HT1080 (cell line): ENCODE measurements around the gene NCOA5. TPM values are rescaled to one million over a fixed set of nuclear protein-coding genes. Genes with fewer than 3 reads are reported as not detected.

Source experiments
- DNase-seq: peaks from one replicate; pipeline ENCODE4 v3.0.0-alpha.2; 2015; ENCODE audit warnings: low read depth
- total RNA-seq: library from RNA; depleted of rRNA; stranded (reverse); fragments of >200 nt; shearing (Covaris generic); gene quantifications from 2 replicates; pipeline ENCODE4 v1.2.3, GENCODE V29; 2014

The NCOA5 gene
- total RNA-seq, 1 experiment from 2014 or later: 24.7 TPM

- DNase-seq: no peak
Measured at GRCh38 chr20:46063151-46063550, 26.6 kb downstream of the NCOA5 start.

GRCh38 chr20:46062621-46063020 lies 27.1 kb downstream of the NCOA5 start:
- no peak for DNase-seq

GRCh38 chr20:46062151-46062550 lies 27.6 kb downstream of the NCOA5 start:
- no peak for DNase-seq

- DNase-seq: no peak
Measured at GRCh38 chr20:46060975-46061374, 28.8 kb downstream of the NCOA5 start.

GRCh38 chr20:46060301-46060881 lies 29.4 kb downstream of the NCOA5 start:
- DNase-seq: peak; percentile 53

- DNase-seq: no peak
Measured at GRCh38 chr20:46058599-46059281, 31.0 kb downstream of the NCOA5 start.

- DNase-seq: no peak
Measured at GRCh38 chr20:46057856-46058598, 31.7 kb downstream of the NCOA5 start.

GRCh38 chr20:46056970-46057855 lies 32.5 kb downstream of the NCOA5 start:
- no peak for DNase-seq

GRCh38 chr20:46056027-46056833 lies 33.5 kb downstream of the NCOA5 start:
- DNase-seq: no peak

GRCh38 chr20:46055269-46055668 lies 34.5 kb downstream of the NCOA5 start:
- no peak for DNase-seq

- DNase-seq: no peak
Measured at GRCh38 chr20:46054606-46055005, 35.2 kb downstream of the NCOA5 start.

- DNase-seq: no peak
Measured at GRCh38 chr20:46053416-46053815, 36.3 kb downstream of the NCOA5 start.

- DNase-seq: peak; percentile 55
Measured at GRCh38 chr20:46051556-46052308, 38.0 kb downstream of the NCOA5 start.

- DNase-seq: no peak
Measured at GRCh38 chr20:46050885-46051284, 38.9 kb downstream of the NCOA5 start.

GRCh38 chr20:46050444-46050843 lies 39.3 kb downstream of the NCOA5 start:
- no peak for DNase-seq

- no peak for DNase-seq
Measured at GRCh38 chr20:46049815-46050214, 39.9 kb downstream of the NCOA5 start.

- DNase-seq: no peak
Measured at GRCh38 chr20:46049190-46049589, 40.6 kb downstream of the NCOA5 start.

- DNase-seq: no peak
Measured at GRCh38 chr20:46047821-46048220, 41.9 kb downstream of the NCOA5 start.

GRCh38 chr20:46046588-46047310 lies 43.0 kb downstream of the NCOA5 start:
- DNase-seq: no peak
